C4-2B (cell line): ENCODE data around the gene TRAK1.

ENCODE experiments used
- CTCF ChIP-seq: fragments of 450-650 bp; conservative IDR thresholded peaks from 2 replicates; pipeline ENCODE4 v1.5.1; 2017; ENCODE audit warnings: mild to moderate bottlenecking
- ZFX ChIP-seq: fragments of 450-650 bp; IDR thresholded peaks from 2 replicates; pipeline ENCODE4 v1.6.1; 2017

GRCh38 chr3:42271786-42272185 is 180.6 kb downstream of the TRAK1 start:
- no peak for TF ChIP-seq CTCF
- TF ChIP-seq ZFX, result no peak
